Stimulated activated CD4-positive, alpha-beta T cell treated with anti-CD3 and anti-CD28 coated beads, Interleukin-12 subunit alpha, Interleukin-12 subunit beta, amount 100 ng/mL, for 24 hours (primary cell): ENCODE measurements around the gene PPM1D.
"Not testable (repeated sequence)": the region's sequence is repeated elsewhere in the genome, so short reads cannot be mapped to it uniquely, and the experiment has no call there.

Experiments
- DNase-seq, 2 experiments: peaks; one replicate each; pipeline ENCODE4 v3.0.0-alpha.2; 2020; ENCODE audit warnings: low read depth in 2 of 2

PPM1D gene

DNA sequence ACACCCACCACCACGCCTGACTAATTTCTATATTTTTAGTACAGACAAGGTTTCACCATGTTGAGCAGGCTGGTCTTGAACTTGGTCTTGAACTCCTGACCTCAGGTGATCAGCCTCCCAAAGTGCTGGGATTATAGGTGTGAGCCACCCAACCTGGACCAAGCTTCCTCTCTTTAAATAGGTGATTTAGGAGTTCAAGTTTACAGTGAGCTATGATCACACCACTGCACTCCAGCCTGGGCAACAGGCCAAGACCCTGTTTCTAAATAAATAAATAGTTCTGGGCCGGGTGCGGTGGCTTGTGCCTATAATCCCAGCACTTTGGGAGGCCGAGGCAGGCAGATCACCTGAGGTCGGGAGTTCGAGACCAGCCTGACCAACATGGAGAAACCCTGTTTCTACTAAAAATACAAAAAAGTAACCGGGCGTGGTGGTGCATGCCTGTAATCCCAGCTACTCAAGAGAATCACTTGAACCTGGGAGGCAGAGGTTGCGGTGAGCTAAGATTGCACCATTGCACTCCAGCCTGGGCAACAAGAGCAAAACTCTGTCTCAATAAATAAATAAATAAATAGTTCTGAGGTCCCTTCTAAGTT, 6.5 kb upstream of the PPM1D start:
- DNase-seq, result not testable (repeated sequence)

DNA sequence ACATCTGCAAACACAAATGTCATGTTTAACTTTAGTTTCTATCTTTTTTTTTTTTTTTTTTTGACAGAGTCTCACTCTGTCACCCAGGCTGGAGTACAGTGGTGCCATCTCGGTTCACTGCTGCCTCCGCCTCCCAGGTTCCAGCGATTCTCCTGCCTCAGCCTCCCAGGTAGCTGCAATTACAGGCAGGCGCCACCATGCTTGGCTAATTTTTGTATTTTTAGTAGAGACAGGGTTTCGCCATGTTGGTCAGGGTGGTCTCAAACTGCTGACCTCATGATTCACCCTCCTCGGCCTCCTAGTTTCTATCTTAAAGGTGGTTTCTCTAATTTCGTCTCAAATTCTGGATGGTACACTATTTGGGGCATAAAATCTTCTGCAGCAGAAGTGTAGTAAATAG, 5.8 kb upstream of the PPM1D start:
- DNase-seq, result not testable (repeated sequence)

GRCh38 chr17:60594734-60595133, 5.3 kb upstream of the PPM1D start:
- no peak for DNase-seq

GRCh38 chr17:60597297-60597696, 2.7 kb upstream of the PPM1D start:
- no peak for DNase-seq

DNA sequence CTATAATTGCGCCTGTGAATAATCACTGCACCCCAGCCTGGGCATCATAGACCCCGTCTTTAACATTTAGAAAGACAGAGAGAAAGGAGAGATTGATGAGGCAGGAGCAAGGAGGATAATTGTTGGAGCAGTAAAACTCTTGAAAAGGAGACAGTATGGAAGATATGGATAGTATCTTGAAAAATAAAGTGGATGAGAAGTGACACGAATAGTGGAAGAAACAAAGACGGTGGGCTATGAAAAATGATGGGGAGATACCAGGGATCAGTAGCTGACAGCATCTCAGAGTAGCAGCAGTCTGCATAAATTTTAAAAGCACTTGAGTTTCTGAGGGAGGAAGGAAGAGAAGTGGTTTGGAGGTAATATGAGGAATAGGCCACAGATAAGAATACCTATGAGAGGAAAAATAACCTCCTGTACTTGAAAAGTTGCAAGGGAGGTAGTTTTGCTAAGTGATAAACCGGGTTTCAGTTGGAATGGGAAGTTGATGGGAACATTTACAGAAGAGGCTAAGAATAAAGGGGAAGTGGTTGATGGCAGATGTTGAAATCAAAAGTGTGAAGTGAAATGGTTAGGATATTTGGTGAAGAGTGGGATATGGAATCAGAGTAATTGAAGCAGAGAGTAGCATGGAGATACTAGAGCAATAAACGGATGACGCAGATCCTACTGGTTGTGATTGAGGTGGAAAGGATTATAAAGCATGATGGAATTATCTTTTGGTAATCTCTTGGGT, 1.8 kb upstream of the PPM1D start:
- no peak for DNase-seq

GRCh38 chr17:60599220-60599619, 773 bp upstream of the PPM1D start:
- no peak for DNase-seq

GRCh38 chr17:60600490-60601446, 775 bp downstream of the PPM1D start:
- peak; percentile 36 to 65 for DNase-seq

- DNase-seq, result peak in 1 of 2 experiments; percentile 15
These were observed 1.7 kb downstream of the PPM1D start for GRCh38 chr17:60601447-60602384.

DNA sequence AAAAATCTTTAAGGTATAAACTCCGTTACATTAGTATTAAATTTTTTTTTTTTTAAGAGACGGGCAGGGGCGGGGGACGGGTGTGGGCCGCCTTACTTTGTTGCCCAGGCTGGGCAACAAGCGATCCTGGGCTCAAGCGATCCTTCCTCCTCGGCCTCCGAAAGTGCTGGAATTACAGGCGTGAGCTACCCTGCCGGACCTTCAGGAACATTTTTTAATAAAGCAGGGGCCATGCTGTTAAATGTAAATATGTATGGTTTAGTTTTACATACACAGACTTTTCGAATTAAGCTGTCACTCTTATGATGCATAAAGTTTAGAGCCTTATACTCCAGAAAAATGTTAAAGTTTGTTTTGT, 2.4 kb downstream of the PPM1D start:
- DNase-seq, result no peak

GRCh38 chr17:60602871-60603270, 2.9 kb downstream of the PPM1D start:
- DNase-seq, result no peak

GRCh38 chr17:60603477-60603876, 3.5 kb downstream of the PPM1D start:
- not testable (repeated sequence) for DNase-seq

DNA sequence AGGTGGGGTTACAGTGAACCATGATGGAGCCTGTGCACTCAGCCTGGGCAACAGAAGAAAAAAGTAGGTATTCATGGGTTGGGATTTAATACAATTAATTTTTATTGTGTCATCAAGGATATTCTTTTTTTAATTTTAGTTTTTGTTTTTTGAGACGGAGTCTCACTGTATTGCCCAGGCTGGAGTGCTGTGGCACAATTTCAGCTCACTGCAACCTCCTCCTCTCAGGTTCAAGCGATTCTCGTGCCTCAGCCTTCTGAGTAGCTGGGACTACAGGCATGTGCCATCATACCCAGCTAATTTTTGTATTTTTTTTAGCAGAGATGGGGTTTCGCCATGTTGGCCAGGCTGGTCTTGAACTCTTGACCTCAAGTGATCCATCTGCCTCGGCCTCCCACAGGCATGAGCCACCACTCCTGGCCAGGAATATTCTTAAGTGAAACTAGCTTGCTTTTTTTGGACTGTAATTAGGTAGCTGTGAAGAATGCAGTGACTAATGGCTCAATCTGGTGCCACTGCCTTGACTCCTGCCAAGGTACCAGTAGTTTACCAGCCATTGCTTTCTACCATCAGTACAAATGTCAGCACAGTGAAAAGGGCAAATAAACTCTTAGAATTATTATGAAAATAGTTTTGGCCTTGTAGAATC, 4.8 kb downstream of the PPM1D start:
- DNase-seq, result no peak

- no peak for DNase-seq
These were observed 6.0 kb downstream of the PPM1D start for GRCh38 chr17:60606036-60606435.

DNA sequence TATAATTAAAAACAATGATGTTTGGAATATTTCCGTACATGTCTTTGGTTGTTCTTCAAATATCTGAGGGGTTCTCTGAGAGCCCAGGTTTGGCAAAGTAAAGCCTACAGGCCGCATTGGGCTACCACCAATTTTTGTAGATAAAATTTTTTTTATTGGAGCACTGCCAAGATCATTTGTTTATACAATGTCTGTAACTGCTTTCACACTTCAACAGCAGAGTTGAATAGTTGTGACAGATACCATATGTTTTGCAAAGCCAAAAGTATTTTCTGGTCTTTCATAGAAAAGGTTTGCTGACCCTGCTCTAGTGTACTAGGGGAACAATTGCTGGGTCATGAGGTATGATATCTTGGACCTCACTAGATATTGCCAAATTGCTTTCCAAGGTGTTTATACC, 10.5 kb downstream of the PPM1D start:
- no peak for DNase-seq

DNA sequence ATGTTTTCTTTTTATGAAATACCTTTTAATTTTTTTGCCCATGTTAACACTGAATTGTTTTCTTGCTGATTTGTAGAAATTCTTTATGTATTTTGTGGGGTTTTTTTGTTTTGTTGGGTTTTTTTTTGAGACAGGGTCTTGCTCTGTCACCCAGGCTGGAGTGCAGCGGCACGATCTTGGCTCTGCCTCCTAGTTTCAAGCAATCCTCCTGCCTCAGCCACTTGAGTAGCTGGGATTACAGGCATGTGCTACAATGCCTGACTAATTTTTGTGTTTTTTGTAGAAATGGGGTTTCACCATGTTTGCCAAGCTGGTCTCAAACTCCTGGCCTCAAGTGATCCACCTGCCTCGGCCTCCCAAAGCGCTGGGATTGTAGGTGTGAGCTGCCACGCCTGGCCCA, 11.3 kb downstream of the PPM1D start:
- DNase-seq, result not testable (repeated sequence)

DNA sequence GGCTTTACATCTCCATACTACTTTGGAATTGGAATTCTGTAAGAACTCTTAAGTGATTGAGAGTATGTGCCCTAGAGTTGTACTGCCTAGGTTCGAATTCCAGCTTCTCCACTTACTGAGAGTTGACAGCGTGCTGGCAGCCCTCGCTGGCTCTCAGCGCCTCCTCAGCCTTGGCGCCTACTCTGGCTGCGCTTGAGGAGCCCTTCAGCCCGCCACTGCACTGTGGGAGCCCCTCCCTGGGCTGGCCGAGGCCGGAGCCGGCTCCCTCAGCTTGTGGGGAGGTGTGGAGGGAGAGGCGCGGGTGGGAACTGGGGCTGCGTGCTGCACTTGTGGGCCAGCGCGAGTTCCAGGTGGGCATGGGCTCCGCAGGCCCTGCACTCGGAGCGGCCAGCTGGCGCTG, 13.3 kb downstream of the PPM1D start:
- no peak for DNase-seq

- not testable (repeated sequence) for DNase-seq
These were observed 13.8 kb downstream of the PPM1D start for GRCh38 chr17:60613796-60614195.

DNA sequence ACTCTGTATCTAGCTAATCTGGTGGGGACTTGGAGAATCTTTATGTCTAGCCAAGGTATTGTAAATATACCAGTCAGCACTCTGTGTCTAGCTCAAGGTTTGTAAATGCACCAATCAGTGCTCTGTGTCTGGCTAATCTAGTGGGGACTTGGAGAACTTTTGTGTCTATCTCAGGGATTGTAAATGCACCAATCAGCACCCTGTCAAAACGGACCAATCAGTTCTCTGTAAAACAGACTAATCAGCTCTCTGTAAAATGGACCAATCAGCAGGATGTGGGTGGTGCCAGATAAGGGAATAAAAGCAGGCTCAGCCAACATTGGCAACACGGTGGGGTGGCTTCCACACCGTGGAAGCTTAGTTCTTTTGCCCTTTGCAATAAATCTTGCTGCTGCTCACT, 14.3 kb downstream of the PPM1D start:
- DNase-seq, result not testable (repeated sequence)

GRCh38 chr17:60615108-60615507, 15.1 kb downstream of the PPM1D start:
- DNase-seq, result no peak

- DNase-seq, result no peak
These were observed 15.8 kb downstream of the PPM1D start for GRCh38 chr17:60615840-60616239.

- DNase-seq, result no peak
These were observed 18.1 kb downstream of the PPM1D start for GRCh38 chr17:60618080-60618479.
